AG09319 (cell line): ENCODE measurements around the gene FLNB.

Experiments used
- DNase-seq: peaks from one replicate; pipeline ENCODE4 v3.0.0-alpha.2; 2010; ENCODE audit warnings: low read depth; ENCODE audit errors: extremely low read depth
- CTCF ChIP-seq: IDR thresholded peaks from 2 replicates; pipeline ENCODE4 v1.5.1; 2011; ENCODE audit warnings: low read depth, mild to moderate bottlenecking, inconsistent platforms, low read length, moderate library complexity

FLNB gene

GRCh38 chr3:58025837-58026569, 17.8 kb downstream of the FLNB start:
- no peak for DNase-seq
- TF ChIP-seq CTCF: no peak

DNA sequence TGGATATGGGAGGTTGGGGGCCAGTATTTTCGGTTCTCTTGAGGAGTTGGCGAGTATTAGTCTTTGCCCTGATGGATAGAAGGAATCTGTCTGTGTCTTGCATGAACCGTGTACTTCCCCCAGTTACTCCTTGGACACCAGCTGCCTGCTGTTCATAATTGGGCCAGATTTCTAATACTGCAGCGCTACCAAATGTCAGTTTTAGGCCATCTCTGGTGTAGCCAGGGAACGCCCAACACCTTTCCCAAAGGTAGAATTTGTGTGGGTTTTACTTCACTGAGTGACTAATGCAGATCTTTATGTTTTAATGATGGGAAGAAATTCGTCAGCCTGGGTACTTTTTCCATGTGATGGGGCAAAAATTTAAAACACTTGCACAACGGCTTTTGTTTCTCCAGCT, 18.4 kb downstream of the FLNB start:
- no peak for DNase-seq
- TF ChIP-seq CTCF: no peak

GRCh38 chr3:58027704-58028317, 19.6 kb downstream of the FLNB start:
- DNase-seq: no peak
- TF ChIP-seq CTCF: no peak

DNA sequence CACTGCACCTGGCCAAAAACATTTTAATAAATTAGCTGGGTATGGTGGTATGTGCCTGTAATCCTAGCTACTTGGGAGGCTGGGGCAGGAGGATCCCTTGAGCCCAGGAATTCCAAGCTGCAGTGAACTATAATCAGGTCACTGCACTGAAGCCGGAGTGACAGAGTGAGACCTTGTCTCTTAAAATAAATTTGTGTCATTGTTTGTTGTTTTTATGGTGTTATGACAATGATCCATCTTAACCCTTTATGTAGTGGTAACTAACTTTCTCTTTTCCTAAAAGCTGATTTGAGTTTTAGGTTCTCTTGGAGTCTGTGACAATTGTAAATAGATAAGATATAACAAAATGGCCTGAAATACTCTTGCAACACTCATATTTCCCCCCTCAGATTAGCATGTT, 20.7 kb downstream of the FLNB start:
- no peak for DNase-seq
- no peak for TF ChIP-seq CTCF

- DNase-seq: no peak
- TF ChIP-seq CTCF: no peak
These were observed 21.8 kb downstream of the FLNB start for GRCh38 chr3:58029842-58030584.

GRCh38 chr3:58032186-58032585, 24.0 kb downstream of the FLNB start:
- DNase-seq: no peak
- no peak for TF ChIP-seq CTCF
